Measurements from ENCODE around the gene ZNF609.

The ZNF609 gene

GRCh38 chr15:64548235-64548634, 87.9 kb downstream of the ZNF609 start:
- DNase-seq = no peak

GRCh38 chr15:64549860-64550259, 89.5 kb downstream of the ZNF609 start:
- no peak for DNase-seq

GRCh38 chr15:64552281-64552948, 92.0 kb downstream of the ZNF609 start:
- no peak for DNase-seq

GRCh38 chr15:64558460-64559179, 98.2 kb downstream of the ZNF609 start:
- DNase-seq = no peak

- DNase-seq = no peak
Observed at GRCh38 chr15:64559243-64559642, 98.9 kb downstream of the ZNF609 start.

GRCh38 chr15:64560501-64560900, 100.1 kb downstream of the ZNF609 start:
- no peak for DNase-seq

GRCh38 chr15:64560998-64561397, 100.6 kb downstream of the ZNF609 start:
- no peak for DNase-seq

GRCh38 chr15:64562003-64562640, 101.7 kb downstream of the ZNF609 start:
- no peak for DNase-seq

GRCh38 chr15:64566102-64566501, 105.7 kb downstream of the ZNF609 start:
- no peak for DNase-seq

- DNase-seq = no peak
Observed at GRCh38 chr15:64566629-64567427, 106.5 kb downstream of the ZNF609 start.

- no peak for DNase-seq
Observed at GRCh38 chr15:64568765-64569164, 108.4 kb downstream of the ZNF609 start.

- DNase-seq = no peak
Observed at GRCh38 chr15:64571857-64572291, 111.5 kb downstream of the ZNF609 start.

GRCh38 chr15:64572856-64573255, 112.5 kb downstream of the ZNF609 start:
- no peak for DNase-seq

GRCh38 chr15:64574301-64575017, 114.1 kb downstream of the ZNF609 start:
- DNase-seq = no peak

GRCh38 chr15:64580696-64581407, 120.5 kb downstream of the ZNF609 start:
- no peak for DNase-seq

GRCh38 chr15:64581408-64581761, 121.0 kb downstream of the ZNF609 start:
- DNase-seq = no peak

GRCh38 chr15:64582202-64582601, 121.8 kb downstream of the ZNF609 start:
- no peak for DNase-seq

- DNase-seq = no peak
Observed at GRCh38 chr15:64583519-64583918, 123.1 kb downstream of the ZNF609 start.

GRCh38 chr15:64583983-64584382, 123.6 kb downstream of the ZNF609 start:
- DNase-seq = no peak

GRCh38 chr15:64586259-64586870, 126.0 kb downstream of the ZNF609 start:
- no peak for DNase-seq

GRCh38 chr15:64586984-64587383, 126.6 kb downstream of the ZNF609 start:
- no peak for DNase-seq

All from NCI-H187 treated with DMSO at 0.1 percent for 48 hours (cell line).